Ovary (tissue), 9 donors: ENCODE measurements around the gene DUSP2. TPM values are rescaled to one million over a fixed set of nuclear protein-coding genes. Genes with fewer than 3 reads are reported as not detected.
A peak's percentile ranks its signal among the peaks of the same experiment; 100 is the strongest.

Source experiments
- DNase-seq, 5 donors: peaks; one replicate each; pipeline ENCODE4 v3.0.0-alpha.2; 2019 to 2020
- H3K27ac ChIP-seq, 2 donors: fragments of 200-600 bp; one replicate each; pipeline versions ENCODE4 v1.5.1 to v1.8.0; 2019 to 2022
- H3K27me3 ChIP-seq: fragments of 200-600 bp; one replicate; pipeline ENCODE4 v1.8.0; 2022
- H3K36me3 ChIP-seq: fragments of 200-600 bp; sonication (generic); one replicate; pipeline ENCODE4 v1.5.1; 2019
- H3K4me1 ChIP-seq: one replicate; pipeline ENCODE4 v1.8.1; 2013; ENCODE audit warnings: mild to moderate bottlenecking, moderate library complexity; ENCODE audit not compliant: insufficient read depth
- H3K4me3 ChIP-seq: fragments of 200-600 bp; sonication (generic); one replicate; pipeline ENCODE4 v1.5.1; 2017
- H3K9me3 ChIP-seq, 2 donors: fragments of 200-600 bp in 1 of 2; sonication (generic) in 1 of 2; one replicate each; pipeline versions ENCODE4 v1.5.1 to v1.8.1; 2013 to 2019; ENCODE audit warnings: mild to moderate bottlenecking in 1 of 2, moderate library complexity in 1 of 2
- CTCF ChIP-seq, 3 donors: fragments of 450-650 bp in 2 of 3; fragments of 200-600 bp in 1 of 3; IDR thresholded peaks; one replicate each; pipeline versions ENCODE4 v1.5.1 to v1.8.0; 2016 to 2022; ENCODE audit warnings: antibody characterized with exemption in 3 of 3, mild to moderate bottlenecking in 1 of 3
- EP300 ChIP-seq: sonication (generic); formaldehyde crosslinking; IDR thresholded peaks from one replicate; pipeline ENCODE4 v1.6.1; 2017; ENCODE audit warnings: antibody characterized with exemption
- POLR2A ChIP-seq: fragments of 450-650 bp; IDR thresholded peaks from one replicate; pipeline ENCODE4 v1.6.1; 2017; ENCODE audit warnings: antibody characterized with exemption, mild to moderate bottlenecking, moderate library complexity
- WGBS, 3 donors: extraction: QIAGEN DNeasy Blood & Tissue Kit in 1 of 3; methylation state at CpG; one replicate each; pipeline versions ENCODE4 v1.1.5 to v1.1.7; 2013 to 2017; 5-methylcytosine and 5-hydroxymethylcytosine counted together
- intact Hi-C, 4 donors: fragments of 100-400 bp; cut with DNase I; formaldehyde crosslinking; loops; one replicate each; pipeline versions ENCODE4 v1.11.0 to v1.15.1; 2022 to 2023
- polyA plus RNA-seq, 2 donors: library from polyadenylated mRNA; stranded (reverse); fragments of 200-250 nt in 1 of 2; fragments of 350-450 nt in 1 of 2; fragmentation: Illumina TruSeq in 1 of 2; extraction: RNeasy Lipid Tissue Mini Kit (QIAGEN cat#74804) in 1 of 2; gene quantifications; one replicate each; pipeline ENCODE4 v1.2.3, GENCODE V29; 2013 to 2014
- total RNA-seq, 7 donors: library from RNA; depleted of rRNA in 2 of 7; stranded (reverse); fragments of >200 nt in 2 of 7; fragmentation: NEBNext Ultra II Directional in 3 of 7; extraction: Animal tissue kit (Norgen Biotek cat#: 25700) in 3 of 7; gene quantifications; one replicate each; pipeline versions ENCODE4 v1.1.0 to v1.2.4, GENCODE V29; 2016 to 2023
- donor health status: DM: no; HTN: no; CAD: no; lungs with moderate emphysema.
- donor health status: DM: no; HTN: no; CAD: no.
- donor health status: Bipolar disorder and iron deficiency.
- donor health status: DM: yes; HTN: yes; CAD: no.
- donor health status: DM: no; HTN: no; CAD: no.
- donor health status: DM: yes; HTN: yes; CAD: no.

The DUSP2 gene
- total and polyA plus RNA-seq, 9 donors: 0.52 to 111 (median 3.1) TPM

GRCh38 chr2:96146153-96146880 is 1.1 kb upstream of the DUSP2 start:
- no peak overlapping the region for H3K4me3 ChIP-seq
- TF ChIP-seq POLR2A (no peak), CTCF (IDR thresholded peaks at IDR 0.05) (no peak), EP300 (no peak)
- peaks cover 6% of the 10 kb centered on the region for H3K4me1 ChIP-seq
- H3K9me3 ChIP-seq: no peaks in the 10 kb centered on the region
- DNase-seq: peak in 4 of 5 donors; percentile 26 to 57 (median 45)
- whole genome bisulfite sequencing, 3 donors: 41 to 50% (median 43%) methylated on average over 19 to 20 of the region's 20 CpGs
- no peaks in the 10 kb centered on the region for H3K27me3 ChIP-seq
- intact Hi-C loops: loop anchor here in 2 of 4 donors (5.0 to 10.0 kb wide), 2 partner anchors 111 to 118 kb away; partner anchors contain the start of genes CIAO1 (in 1 of the 2) and TMEM127 (in 1 of the 2)
- no peak overlapping the region for H3K27ac ChIP-seq
- H3K36me3 ChIP-seq: no peaks in the 10 kb centered on the region

- Histone ChIP-seq H3K9me3 (no peaks in the 10 kb centered on the region), H3K4me3 (no peak overlapping the region), H3K27ac (no peak overlapping the region), H3K4me1 (peaks cover 6% of the 10 kb centered on the region), H3K27me3 (no peaks in the 10 kb centered on the region), H3K36me3 (no peaks in the 10 kb centered on the region)
- 19 to 28% (median 21%) methylated on average over 3 of the region's 3 CpGs for WGBS, 3 donors
- peak in 1 of 5 donors; percentile 24 for DNase-seq
- intact Hi-C loops: loop anchor here in 2 of 4 donors (5.0 to 10.0 kb wide), 2 partner anchors 112 to 119 kb away; partner anchors contain the start of genes CIAO1 (in 1 of the 2) and TMEM127 (in 1 of the 2)
- TF ChIP-seq EP300: no peak
- TF ChIP-seq CTCF (IDR thresholded peaks at IDR 0.05): no peak
- TF ChIP-seq POLR2A: no peak
Measured at GRCh38 chr2:96145848-96146152, 560 bp upstream of the DUSP2 start.

- H3K27me3 ChIP-seq: no peaks in the 10 kb centered on the region
- no peak for TF ChIP-seq CTCF (IDR thresholded peaks at IDR 0.05)
- TF ChIP-seq EP300: no peak
- TF ChIP-seq POLR2A: no peak
- WGBS, 3 donors: 3 to 7% (median 4%) methylated on average over 34 to 35 of the region's 35 CpGs
- H3K27ac ChIP-seq: no peak overlapping the region
- DNase-seq: peak in 1 of 5 donors; percentile 18
- H3K4me3 ChIP-seq: peak overlapping the region; percentile 45
- intact Hi-C loops: loop anchor here in 2 of 4 donors (5.0 to 10.0 kb wide), 2 partner anchors 113 to 120 kb away; partner anchors contain the start of genes CIAO1 (in 1 of the 2) and TMEM127 (in 1 of the 2)
- H3K9me3 ChIP-seq: no peaks in the 10 kb centered on the region
- H3K36me3 ChIP-seq: no peaks in the 10 kb centered on the region
- peaks cover 6% of the 10 kb centered on the region for H3K4me1 ChIP-seq
Measured at GRCh38 chr2:96144481-96145035, 682 bp downstream of the DUSP2 start.

- peak in 3 of 5 donors; percentile 7 to 34 (median 21) for DNase-seq
- H3K27ac ChIP-seq: no peak overlapping the region
- peaks cover 6% of the 10 kb centered on the region for H3K4me1 ChIP-seq
- intact Hi-C loops: loop anchor here in 1 of 4 donors (10.0 kb wide), 1 partner anchor 121 kb away; the partner anchor contains the start of genes CIAO1 and TMEM127
- H3K4me3 ChIP-seq: no peak overlapping the region
- TF ChIP-seq EP300: no peak
- no peak for TF ChIP-seq CTCF (IDR thresholded peaks at IDR 0.05)
- no peak for TF ChIP-seq POLR2A
- WGBS, 3 donors: 87 to 92% (median 88%) methylated on average over 22 to 23 of the region's 23 CpGs
- H3K27me3 ChIP-seq: no peaks in the 10 kb centered on the region
- no peaks in the 10 kb centered on the region for H3K36me3 ChIP-seq
- H3K9me3 ChIP-seq: no peaks in the 10 kb centered on the region
Measured at GRCh38 chr2:96143848-96144480, 1.3 kb downstream of the DUSP2 start.
